GM19035 (cell line): ENCODE measurements around the gene HAUS2.
A peak's percentile ranks its signal among the peaks of the same experiment; 100 is the strongest.
"Not testable (repeated sequence)": the region's sequence is repeated elsewhere in the genome, so short reads cannot be mapped to it uniquely, and the experiment has no call there.

Source experiments
- ATAC-seq: cut with Tn5 transposase; IDR thresholded peaks from one replicate; pipeline ENCODE4 v1.9.1; 2021; ENCODE audit not compliant: unreplicated experiment

The HAUS2 gene

DNA sequence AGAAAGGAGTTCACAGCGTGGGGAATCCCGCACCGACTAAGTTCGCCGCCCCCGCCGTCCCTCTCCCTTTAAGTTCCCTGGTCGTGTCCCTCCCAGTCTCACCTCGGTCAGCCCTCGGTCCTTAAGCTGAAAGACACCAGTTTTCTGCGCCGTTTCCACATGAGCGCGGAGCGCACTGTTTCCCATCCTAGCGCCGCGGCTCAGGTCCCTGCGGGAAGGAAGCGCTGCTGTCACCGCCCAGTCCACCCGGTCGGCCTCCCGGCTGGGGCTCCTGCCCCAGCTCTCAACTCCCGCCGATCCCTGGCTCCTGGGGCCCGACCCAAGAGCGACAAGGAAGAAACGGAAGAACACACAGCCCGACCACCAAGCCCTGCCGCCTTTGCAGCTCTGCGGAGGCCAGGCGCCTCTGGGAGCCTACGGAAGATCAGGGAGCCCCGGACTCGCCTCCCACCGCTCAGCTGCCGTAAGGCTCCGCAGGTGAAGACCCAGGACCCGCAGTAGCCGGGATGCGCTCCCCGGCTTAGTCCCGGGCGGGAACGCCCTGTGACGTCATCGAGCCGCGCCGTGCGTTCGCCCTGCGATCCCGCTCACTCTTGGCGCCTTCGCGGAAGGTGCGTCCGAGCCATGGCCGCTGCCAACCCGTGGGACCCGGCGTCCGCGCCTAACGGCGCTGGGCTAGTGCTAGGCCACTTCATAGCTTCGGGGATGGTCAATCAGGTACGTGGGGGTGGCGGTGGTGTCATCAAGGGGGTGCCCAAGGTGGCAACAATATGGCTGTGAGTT lies at the start of gene HAUS2, which contains the start of gene LRRC57:
Gene HAUS2 (plus strand): TSS at position 590 of the 783 bp plus-strand sequence. CDS start 35 bp downstream, at position 625.
Gene LRRC57 (minus strand): TSS at position 545 of the 783 bp plus-strand sequence. CDS start 359 bp downstream, at position 186.
- ATAC-seq = peak; percentile 81

DNA sequence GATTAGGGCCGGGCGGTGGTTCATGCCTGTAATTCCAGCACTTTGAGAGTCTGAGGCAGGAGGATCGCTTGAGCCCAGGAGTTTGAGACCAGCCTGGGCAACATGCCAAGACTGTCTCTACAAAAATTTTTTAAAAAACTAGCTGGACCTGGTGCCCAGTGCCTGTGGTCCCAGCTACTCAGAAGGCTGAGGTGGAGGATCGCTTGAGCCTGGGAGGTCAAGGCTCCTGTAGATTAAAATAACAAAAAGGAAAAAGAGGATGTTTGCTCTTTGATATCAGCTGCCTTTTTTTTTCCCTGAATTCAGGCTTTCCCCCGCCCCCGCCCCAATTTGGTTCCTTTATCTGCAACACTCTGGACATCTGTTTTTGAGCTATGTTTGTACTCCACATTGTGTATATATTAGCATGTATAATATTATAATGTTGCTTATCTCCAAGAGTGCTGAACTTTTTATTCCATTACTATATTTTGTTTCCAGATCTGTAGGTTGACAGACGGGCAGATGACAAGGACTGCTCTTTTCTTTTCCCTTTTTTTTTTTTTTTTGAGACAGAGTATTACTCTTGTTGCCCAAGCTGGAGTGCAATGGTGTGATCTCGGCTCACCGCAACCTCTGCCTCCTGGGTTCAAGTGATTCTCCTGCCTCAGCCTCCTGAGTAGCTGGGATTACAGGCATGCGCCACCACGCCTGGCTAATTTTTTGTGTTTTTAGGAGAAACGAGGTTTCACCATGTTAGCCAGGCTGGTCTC lies 48.6 kb upstream of the HAUS2 start:
- ATAC-seq = no peak

DNA sequence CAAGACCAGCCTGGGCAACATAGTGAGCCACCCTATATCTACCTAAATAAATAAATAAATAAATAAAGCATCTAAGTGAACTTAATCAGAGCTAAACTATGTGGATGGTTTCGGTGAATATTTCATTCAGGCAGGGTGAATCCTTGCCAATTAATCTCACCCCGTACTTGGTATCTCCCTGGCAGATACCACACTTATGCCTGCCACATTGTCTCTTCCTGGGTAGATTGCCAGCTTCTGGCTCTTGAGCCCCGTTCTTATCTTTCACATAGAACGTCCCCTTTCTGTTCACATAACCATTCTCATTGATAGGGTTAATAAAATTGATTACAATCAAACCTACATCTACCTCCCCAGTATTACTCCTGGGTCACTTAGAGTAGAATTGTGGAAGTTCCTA lies 46.2 kb upstream of the HAUS2 start:
- ATAC-seq = no peak

DNA sequence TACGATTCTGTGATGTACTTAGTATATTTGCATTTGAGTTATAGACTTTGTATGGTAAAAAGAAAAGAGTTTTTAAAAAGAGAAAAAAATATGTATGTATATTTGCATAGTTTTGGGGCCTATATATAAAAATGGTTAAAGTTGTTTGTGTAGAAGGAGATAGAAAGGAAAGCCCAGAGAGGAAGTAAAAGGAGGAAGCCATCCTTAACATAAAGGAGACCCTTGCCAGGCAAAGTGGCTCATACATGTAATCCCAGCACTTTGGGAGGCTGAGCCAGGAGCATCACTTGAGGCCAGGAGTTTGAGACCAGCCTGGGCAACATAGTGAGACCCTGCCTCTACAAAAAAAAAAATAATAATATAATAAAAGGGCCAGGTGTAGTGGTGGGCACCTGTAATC lies 44.8 kb upstream of the HAUS2 start:
- ATAC-seq = no peak

DNA sequence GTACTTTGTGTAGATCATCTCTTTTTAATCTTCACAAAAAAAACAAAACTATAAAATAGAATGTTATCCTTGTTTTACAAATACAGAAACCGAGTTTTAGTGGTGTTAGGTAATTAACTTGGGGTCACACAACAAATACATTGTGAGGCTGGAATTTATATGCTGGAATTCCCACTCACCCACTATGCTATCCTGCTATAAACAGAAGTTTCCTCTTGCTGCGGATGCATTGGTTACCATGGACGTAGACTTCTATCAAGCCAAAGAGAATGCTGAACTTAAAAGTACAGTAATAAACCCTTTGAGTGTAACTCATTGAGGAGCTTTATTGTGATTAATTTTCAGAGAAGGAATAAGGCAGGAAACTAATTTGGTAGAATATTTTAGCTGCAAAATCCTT lies 44.0 kb upstream of the HAUS2 start:
- peak; percentile 7 for ATAC-seq

- no peak for ATAC-seq
Observed at GRCh38 chr15:42507514-42507913, 41.1 kb upstream of the HAUS2 start.

DNA sequence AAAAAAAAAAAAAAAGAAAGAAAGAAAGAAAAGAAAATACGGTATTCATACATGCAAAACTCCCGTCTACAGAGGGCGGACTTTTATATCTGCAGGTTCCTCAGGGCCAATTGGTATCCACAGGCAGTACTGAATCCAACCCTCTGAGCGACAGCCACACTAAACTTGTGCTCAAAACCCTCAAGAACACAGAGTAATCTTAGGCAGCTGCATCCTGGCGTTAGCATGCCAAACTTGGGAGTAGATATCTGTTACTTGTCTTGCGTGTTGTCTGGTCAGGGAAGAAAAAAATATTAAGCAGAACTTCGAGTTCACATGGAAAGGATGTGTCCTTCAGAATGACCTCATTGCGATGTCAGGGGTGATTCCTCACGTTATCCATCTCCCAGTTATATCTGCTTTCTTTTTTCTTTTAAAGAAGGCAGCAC lies 40.4 kb upstream of the HAUS2 start:
- ATAC-seq = no peak

DNA sequence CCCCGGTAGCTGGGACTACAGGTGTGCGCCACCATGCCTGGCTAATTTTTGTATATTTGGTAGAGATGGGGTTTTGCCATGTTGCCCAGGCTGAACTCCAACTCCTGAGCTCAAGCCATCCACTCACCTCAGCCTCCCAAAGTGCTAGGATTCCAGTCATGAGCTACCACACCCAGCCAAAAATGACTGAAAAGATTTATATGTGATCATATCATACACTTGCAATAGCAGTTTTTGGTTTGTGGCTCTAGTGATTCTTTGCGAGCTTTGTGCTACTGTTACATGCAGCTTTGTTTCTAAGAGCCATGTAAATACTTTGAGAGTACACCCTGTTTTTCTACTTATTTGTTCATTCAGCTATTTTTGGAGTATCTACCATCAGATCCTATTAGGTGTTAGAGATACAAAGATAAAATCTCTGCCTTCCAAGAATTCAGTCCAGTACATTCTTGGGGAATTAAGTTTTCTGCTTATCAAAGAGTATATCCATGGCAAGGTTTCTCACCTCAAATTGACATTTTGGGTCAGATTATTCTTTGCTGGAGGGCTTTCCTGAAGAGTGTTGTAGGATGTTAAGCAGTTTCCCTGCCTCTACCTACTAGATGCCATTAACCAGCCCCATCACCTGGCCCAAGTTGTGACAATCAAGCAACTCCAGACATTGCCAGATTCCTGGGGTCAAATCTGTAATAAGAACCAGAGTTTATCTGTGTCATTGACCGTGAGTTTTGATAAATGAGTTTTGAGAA lies 38.2 kb upstream of the HAUS2 start:
- ATAC-seq = no peak

- no peak for ATAC-seq
Observed at GRCh38 chr15:42511007-42511391, 37.6 kb upstream of the HAUS2 start.

DNA sequence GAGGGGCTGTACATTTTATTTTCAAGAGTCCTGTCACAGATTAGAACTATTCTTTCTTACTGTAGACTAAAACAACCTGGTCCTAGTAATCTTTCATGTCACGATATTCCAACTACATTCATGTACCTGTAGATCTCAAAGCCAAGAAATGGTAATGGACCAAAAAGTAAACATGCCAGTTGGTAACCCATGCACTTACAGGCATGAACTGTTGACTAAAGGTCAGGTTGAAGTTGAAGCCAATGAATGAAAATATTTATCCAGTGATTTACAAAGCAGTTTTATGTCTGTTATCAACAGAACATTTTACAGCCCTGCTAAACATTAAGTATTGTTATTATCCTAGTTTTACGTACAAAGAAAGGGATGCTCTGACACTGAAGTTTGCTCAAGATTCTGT lies 25.3 kb upstream of the HAUS2 start:
- no peak for ATAC-seq

DNA sequence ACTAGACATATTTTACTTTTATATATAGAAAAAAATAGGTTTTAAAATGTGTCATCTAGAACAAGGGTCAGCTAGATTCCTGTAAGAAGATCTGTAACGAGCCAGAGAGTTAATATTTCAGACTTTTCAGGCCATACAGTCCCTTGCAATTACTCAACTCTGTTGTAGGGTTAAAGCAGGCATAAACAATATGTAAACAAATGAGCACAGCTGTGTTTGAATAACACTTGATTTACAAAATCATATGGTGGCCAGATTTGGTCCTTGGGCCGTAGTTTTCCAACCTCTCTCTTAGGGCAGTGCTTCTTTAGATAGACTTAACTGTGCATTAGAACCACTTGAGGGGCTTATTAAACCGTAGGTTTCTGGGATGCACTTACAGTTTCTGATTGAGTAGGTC lies 19.7 kb upstream of the HAUS2 start:
- ATAC-seq = no peak

GRCh38 chr15:42533246-42533645 lies 15.4 kb upstream of the HAUS2 start:
- ATAC-seq = no peak

DNA sequence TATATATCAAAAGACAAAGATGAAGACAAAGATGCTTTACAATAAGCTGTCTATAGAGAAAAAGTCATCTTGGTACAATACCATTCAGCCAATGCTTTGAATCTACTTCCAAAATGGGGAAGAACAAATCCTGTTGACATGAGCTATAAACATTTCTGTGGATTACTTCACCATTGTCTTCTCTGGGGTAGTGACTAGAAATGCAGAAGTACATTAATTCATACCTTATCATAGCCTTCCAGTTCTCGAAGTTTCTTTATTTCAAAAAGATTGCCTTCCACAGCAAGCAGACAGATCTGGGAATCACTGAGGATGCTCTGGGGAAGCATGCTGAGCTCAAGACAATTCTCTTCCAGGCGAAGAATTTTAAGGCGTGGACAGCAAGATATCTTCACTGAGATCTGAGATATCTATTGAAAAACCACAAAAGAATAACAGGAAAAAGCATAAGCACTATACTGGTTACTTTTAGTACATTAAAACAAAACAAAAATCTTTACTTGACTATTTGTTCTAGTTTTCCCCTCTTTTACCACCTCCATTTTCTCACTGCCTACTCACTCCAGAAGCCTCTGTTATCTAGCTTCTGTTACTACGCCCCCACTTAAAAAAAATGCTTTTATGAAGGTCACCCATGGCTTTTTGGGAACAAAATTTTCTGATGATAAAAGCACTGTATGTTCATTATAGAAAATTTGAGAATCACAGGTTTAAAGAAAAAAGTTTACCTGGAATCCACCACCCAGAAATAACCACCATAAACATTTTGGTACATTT lies 3.6 kb upstream of the HAUS2 start:
- no peak for ATAC-seq

DNA sequence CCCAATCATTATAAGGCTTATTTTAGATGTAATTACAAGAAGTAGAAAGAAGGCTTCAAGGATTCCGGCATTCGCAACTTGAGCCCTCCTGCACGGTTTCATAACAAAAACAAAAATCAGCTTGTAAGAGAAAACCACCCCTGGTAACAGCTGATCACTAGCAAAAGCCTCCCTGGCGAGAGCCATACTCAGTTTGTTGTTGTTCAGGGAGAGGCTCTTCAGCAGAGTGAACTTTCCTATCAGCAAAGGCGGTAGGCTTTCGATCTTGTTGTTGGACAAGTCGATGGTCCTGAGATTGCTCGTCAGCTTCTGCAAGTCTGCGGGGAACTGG lies 755 bp upstream of the HAUS2 start:
- ATAC-seq = peak; percentile 16

GRCh38 chr15:42549032-42549491 lies 424 bp downstream of the HAUS2 start:
- peak; percentile 15 for ATAC-seq

DNA sequence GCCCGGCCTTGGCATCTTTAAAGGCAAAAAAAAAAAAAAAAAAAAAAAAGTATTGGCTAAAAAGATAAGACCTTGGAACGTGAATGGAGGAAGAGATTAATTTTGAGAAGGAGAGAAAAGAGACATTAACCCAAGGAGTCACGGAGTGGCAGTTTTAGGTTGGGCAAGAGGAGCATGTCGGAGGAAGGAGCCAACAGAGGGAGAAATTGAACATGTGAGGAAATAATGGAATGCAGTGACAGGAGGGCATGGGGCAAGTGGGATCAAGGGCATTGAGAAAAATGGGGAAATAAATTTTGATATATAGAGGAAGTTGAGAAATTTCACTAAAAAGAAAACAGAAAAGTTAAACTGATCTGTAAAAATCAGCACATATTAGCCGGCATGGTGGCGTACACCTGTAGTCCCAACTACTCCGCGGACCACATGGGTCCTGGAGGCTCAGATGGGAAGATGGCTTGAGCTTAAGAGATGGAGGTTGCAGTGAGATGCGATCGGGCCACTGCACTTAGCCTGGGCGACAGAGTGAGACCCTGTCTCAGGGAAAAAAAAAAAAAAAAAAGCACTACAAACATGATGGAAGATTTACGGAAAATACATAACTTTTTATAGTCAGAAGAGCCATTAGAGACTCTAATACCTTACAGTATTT lies 1.2 kb downstream of the HAUS2 start:
- ATAC-seq = no peak

DNA sequence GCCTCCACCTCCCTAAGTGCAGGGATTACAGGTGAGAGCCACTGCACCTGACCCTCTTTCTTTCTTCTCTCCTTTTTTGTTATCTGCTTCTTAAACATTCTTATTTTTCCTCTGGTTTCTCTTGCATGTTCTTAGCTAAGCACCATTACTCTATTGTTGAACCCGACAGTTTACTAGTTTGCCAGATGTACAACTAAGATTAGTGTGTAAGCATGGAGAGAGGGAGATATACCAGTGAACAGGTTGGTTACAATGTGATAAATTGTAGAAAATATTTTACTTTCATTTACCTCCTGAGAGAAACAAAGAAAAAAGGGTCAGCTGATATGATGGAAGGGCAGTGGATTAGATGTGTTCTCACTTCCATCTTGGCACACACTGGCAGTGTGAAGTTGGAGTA lies 4.9 kb downstream of the HAUS2 start:
- ATAC-seq = no peak

DNA sequence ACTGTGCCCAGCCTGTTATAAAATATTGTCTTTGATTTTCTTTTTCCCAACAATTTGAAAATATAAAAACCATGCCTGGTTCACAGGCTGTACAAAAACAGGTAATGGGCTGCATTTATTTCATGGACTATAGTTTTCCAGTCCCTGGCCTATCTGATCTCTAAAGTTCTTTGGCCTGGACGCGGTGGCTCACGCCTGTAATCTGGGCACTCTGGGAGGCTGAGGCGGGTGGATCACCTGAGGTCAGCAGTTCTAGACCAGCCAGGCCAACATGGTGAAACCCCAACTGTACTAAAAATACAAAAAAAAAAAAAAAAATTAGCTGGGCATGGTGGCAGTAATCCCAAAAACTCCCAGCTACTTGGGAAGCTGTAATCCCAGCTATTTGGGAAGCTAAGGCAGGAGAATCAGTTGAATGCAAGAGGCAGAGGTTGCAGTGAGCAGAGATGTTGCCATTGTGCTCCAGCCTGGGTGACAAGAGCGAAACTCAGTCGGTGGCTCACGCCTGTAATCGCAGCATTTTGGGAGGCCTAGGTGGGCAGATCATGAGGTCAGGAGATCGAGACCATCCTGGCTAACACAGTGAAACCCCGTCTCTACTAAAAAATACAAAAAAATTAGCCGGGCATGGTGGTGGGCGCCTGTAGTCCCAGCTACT lies 8.0 kb downstream of the HAUS2 start:
- not testable (repeated sequence) for ATAC-seq

DNA sequence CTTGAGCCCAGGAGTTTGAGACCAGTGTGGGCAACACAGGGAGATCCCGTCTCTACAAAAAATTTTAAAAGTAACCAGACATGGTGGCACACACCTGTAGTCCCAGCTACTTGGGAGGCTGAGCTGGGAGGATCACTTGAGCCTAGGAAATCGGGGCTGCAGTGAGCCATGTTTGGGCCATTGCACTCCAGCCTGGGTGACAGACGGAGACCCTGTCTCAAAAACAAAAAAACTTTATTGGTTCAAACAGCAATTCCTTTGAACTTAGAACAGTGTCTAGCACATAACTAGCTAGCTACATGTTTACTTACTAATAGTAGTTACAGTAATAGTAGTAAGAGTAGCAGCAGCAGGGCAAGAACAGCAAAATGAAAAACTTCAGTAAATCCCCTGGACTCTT lies 10.1 kb downstream of the HAUS2 start:
- no peak for ATAC-seq
